ENCODE results near the gene DOCK1.
"Not testable (repeated sequence)": the region's sequence is repeated elsewhere in the genome, so short reads cannot be mapped to it uniquely, and the experiment has no call there.

DOCK1 gene

GRCh38 chr10:127283576-127283975 is 378.3 kb downstream of the DOCK1 start:
- DNase-seq: no peak

GRCh38 chr10:127290850-127291249 is 385.6 kb downstream of the DOCK1 start:
- DNase-seq: no peak

DNA sequence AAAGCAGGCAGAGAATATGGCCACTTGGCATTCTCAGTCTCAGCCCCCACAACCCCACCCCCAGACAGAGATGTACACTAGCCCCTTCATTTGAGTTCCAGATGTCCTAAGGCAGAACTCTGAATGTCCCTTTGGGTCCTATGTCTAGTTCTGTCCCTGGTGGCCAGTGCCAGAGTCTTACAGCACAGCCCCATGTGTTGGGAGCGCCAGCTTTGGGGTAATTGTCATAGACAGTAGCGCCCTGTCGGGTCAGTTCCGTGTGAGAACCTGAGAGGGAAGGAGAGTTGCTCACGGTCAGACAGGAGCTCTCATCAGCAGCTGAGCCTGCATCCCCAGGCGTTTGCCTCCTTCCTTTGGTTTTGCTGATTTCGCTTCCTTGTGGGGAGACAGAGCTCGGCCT is 386.1 kb downstream of the DOCK1 start:
- no peak for DNase-seq

DNA sequence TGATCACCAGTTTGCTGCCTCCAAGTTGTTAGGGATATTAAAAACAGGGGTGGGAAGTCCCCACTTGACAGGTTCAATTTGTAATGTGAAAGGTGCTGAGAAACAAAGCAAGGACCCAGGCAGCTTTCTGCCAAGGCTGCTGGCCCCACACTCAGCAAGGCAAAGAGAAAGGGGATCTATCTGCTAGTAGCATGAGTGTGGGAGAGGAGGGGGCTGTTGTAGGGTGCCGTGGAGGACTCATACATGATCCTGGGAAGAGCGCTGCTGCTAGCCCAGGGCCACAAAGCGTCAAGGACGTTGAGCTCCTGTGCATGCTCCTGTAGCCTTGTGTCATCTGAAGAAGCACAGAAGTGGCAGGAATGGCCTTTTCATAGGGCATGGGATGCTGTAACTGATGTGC is 387.7 kb downstream of the DOCK1 start:
- DNase-seq: no peak

DNA sequence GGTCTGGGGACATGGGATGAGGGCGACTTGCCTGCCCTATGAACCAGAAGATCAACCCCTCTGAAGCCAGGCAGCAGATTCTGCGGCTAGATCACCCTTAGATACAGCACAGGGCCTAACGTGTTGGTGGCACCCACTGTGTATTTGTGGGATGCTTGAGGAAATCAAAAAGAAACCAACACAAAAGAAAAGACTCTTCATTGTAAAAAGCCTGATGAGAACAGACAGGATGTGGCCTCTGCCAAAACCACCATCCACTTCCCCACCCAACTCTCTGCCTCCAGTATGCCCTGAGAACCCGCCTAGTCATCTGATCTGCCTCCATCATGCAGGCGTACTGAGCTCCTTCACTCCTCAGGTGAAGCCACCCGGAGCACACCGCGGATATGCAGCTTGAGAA is 388.4 kb downstream of the DOCK1 start:
- no peak for DNase-seq

GRCh38 chr10:127296696-127297095 is 391.5 kb downstream of the DOCK1 start:
- no peak for DNase-seq

DNA sequence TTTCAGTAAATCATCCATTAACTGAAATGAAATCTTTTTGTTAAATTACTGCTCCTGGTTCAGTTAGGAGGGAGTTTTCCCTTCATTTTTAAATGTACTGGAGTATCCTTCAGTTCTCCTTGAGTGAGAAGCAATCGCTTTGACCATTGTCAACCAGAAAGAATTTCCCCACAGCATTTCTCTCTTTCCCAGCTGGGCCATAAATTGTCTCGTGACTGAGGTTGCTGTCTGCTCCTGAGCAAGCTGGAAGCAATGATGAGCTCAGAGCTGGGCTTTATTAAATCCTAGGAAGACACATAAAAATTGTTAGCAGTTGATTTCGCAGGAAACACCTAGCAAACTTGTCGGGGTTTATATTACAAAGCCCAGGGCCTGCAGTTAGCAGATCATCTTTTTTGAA is 393.2 kb downstream of the DOCK1 start:
- DNase-seq: no peak

DNA sequence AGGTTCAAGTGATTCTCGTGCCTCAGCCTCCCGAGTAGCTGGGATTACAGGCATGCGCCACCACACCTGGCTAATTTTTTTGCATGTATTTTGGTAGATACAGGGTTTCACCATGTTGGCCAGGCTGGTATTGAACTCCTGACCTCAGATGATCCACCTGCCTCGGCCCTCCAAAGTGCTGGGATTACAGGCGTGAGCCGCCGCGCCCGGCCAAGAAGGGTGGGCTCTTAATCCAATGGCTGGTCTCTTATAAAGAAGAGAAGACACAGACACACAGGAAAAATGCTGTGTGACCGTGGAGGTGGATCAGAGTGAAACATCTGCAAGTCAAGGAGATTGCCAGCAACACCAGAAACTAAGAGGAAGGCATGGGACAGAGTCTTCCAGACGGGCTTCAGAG is 394.0 kb downstream of the DOCK1 start:
- not testable (repeated sequence) for DNase-seq

- no peak for DNase-seq
These were observed 394.9 kb downstream of the DOCK1 start for GRCh38 chr10:127299956-127300689.

DNA sequence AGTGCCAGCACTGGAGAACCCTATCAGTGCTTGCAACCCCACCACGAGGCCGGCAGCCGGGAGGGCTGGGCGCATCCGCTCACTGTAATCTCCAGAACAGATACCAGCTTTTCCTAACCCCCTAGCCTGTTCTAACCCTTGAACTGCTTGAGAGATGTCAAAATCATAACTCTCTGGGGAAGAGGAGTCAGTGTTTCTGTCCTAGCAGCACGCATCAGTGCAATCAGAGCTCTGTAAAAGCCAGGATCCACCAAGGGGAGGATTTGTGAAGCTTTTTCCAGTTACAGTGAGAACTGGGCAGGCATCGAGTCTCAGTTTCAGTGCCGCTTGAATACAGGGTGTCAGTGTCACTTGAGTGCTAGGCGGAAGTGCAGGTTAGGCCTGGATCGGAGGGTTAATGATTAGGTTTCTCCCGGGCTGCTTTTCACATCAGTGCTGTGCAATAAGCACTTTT is 395.7 kb downstream of the DOCK1 start:
- DNase-seq: no peak

GRCh38 chr10:127302343-127302742 is 397.1 kb downstream of the DOCK1 start:
- DNase-seq: no peak

GRCh38 chr10:127303105-127303504 is 397.9 kb downstream of the DOCK1 start:
- DNase-seq: no peak

DNA sequence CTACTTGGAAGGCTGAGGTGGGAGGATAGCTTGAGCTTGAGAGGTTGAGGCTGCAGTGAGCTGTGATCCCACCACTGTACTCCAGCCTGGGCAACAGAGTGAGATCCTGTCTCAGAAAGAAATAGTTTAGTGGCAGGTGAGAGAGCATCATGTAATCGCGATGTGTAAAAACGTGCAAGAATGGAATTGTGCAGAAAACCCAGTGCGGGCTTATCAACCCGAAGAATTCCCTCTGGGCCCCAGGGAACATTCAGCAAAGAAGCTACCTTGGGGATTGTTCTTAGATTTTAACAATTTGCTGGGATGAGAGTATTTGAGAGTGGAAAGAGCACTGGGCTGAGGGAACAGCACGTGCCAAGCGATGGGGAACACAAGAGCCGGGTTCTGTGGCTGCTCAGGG is 398.5 kb downstream of the DOCK1 start:
- no peak for DNase-seq

DNA sequence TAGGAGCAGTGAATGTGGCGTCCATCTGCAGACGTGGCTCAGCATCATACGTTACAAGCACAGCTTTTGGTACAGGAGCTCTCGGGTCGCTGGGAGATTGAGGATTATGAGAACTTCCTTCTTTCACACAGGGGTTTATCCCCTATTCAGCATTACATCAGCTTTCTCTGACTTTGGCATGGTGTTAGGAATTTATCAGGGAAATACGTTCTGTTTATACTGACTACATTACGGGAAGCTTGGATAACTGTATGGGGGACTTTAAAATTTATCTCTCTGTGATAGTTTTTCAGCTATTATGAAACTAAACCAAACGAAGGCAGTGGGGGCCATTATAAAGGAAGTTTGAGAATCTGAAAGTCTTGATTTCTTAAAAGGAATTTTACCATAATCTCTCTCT is 401.3 kb downstream of the DOCK1 start:
- no peak for DNase-seq

- DNase-seq: no peak
These were observed 402.1 kb downstream of the DOCK1 start for GRCh38 chr10:127307338-127307737.

DNA sequence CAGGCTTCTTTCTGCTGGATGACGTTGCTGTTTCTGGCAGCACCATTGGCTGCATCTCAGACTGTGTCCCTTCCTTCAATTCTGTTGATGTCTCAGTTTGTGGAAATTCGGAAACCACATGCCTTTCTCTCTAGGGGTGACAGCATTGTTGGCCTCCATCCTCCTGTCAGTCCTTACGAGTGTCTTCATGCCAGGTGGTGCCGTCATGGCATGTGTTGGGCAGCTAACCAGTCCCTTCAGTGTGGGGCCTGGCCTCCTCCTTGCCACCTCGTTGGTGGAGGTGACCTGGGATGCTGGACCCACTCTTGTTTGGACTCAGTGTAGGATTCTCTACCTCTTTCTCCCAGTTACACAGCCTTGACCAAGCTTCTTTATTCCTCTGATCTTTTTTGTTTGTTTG is 402.8 kb downstream of the DOCK1 start:
- no peak for DNase-seq

DNA sequence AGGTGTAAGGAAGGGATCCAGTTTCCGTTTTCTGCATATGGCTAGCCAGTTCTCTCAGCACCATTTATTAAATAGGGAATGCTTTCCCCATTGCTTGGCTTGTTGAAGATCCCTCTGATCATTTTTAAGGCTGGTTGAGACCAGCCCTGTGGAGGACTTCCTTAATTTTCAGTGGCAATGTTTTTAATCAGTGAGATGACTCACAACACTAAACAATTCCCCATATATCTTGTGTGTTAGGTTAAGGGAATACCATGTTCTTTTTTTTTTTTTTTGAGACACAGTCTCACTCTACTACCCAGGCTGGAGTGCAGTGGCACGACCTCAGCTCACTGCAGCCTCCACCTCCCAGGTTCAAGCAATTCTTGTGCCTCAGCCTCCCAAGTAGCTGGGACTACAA is 404.4 kb downstream of the DOCK1 start:
- DNase-seq: not testable (repeated sequence)

DNA sequence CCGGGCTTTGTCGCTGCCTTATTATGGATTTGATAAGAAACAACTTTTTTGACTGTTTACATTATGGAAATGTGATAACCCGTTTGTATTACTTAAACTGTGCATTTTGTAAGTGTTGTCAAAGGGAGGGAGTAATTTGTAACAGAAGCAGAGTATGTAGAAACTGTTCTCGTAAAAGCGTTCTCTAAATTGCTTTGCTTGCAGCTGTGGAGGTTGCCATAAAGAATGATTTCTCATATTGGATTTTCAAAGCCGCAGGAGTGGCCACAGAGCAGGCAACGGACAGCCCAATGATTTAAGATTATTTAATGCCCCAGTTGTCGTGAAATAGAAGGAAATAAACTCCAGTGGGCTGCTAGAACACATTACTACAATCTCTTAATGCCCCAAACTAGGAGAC is 405.2 kb downstream of the DOCK1 start:
- no peak for DNase-seq

GRCh38 chr10:127310923-127311322 is 405.7 kb downstream of the DOCK1 start:
- DNase-seq: no peak

GRCh38 chr10:127313996-127314700 is 408.9 kb downstream of the DOCK1 start:
- DNase-seq: no peak

GRCh38 chr10:127314797-127315196 is 409.6 kb downstream of the DOCK1 start:
- no peak for DNase-seq

DNA sequence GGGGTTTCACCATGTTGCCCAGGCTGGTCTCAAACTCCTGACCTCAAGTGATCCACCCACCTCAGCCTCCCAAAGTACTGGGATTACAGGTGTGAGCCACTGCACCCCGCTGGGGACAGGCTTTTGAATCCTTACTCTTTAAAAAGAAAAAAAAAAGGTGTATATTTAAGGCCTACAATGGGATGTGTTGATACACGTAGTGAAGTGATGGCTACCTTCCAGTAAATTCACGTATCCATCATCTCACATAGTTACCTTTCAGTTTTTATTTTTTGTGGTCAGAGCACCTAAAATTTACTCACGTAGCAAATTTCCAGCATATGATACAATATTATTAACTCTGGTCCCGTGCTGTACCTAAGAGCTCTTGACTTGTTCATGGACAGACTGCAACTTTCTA is 410.7 kb downstream of the DOCK1 start:
- DNase-seq: no peak

DNA sequence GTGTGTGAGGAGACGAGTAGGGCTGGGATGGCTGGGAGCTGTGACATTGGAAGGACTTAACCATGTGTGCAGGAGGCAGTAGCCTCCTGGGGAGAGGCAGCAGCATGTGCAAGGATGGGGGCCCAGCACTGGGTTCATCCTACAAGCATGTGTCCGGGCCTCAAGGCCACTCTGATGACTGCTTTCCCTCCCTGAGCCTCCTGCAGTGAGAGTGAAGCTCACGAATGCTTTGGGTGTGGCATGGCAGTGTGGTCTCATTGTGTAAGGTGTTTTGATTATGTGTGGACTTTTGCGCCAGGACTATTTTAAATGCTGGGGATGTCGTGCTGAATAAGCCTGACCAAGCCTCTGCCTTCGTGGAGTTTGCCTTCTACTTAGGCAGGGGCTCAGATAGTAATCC is 413.2 kb downstream of the DOCK1 start:
- DNase-seq: no peak

DNA sequence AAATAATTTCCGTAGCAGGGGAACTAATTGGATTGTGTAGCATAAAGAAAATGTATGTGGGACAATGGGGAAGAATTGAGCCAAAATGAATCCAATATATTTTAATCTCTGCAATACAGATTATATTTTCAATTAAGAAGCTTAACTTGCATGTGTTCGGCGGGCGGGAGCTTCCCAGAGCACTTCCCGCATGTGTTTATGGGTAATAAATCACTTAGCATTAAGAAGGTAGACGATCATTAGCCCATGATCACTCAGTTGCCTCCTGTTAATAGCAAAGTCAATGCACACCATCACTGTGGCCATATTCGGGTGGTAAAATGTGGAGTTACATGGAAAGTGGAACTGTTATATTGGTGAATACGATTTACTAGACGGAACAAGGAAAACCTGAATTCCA is 414.0 kb downstream of the DOCK1 start:
- no peak for DNase-seq

DNA sequence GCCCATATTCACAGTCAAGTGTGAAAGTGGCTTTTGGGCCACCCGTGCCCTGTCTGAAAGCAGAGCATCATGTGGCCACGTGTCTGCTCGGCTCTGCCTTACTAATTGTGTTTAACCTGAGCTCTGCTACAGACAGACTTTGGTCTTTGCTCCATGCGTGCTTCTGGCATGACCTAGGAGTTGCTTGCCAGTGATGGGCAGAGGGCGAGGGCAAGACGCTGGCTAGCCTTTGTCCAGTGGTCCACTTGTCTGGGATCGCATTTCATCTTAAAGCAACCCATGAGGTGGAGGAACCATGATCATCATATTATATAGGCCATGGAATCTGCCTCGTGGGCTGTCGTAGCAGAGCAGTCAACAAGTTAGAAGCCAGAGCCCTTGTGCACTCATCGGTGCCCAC is 414.5 kb downstream of the DOCK1 start:
- no peak for DNase-seq

All from suppressor macrophage treated with lipopolysaccharide for 4 hours (primary cell).